ENCODE results near the gene CST8.

CST8 gene

DNA sequence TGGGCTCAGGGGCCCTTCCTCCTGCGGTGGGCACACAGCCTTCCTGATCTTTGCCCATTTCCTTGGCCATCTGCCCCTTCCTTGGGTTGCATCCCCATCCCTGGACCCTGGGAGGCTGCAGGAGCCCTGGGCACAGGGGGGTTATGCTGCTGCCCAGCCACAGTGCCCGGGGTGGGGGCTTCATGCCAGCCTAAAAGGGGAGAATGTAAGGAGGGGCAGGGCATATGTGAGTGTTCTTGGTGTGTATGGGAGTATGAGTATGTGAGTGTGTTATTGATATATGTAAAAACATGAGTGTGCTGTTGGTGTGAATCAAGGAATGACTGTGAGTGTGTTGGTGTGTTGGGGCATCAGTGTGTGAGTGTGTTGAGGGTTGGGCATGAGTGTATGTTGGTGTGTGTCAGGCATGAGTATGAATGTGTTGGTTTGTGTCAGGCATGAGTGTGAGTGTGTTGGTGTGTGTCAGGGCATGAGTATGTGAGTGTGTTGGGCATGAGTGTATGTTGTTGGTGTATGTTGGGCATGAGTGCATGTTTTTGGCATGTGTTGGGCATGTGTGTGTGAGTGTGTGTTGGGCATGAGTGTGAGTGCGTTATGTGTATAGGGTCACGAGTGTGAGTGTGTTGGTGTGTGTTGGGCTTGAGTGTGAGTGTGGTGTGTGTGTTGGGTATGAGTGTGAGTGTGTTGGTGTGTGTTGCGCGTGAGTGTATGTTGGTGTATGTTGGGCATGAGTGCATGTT is 14.7 kb upstream of the CST8 start:
- no peak for DNase-seq

GRCh38 chr20:23477223-23477622 is 13.7 kb upstream of the CST8 start:
- no peak for DNase-seq

DNA sequence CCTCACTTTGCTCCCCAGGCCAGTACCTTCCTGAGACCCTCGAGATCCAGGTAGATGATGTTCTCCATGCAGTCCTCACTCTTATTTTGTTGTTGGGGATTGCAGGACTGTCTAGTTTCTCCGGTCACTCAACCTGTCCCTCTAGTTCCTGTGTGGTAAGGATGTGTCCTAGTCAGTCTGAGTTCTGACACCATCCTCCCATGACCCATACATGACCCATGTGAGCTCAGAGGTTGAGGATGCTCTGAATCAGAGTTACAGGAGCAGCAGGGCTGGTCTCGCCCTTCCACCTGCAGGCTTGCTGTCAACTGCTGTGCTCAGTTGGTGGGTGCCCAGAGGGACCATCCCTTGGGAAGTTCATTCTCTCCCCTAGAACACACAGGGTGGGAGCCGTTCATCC is 11.9 kb upstream of the CST8 start:
- DNase-seq = no peak

DNA sequence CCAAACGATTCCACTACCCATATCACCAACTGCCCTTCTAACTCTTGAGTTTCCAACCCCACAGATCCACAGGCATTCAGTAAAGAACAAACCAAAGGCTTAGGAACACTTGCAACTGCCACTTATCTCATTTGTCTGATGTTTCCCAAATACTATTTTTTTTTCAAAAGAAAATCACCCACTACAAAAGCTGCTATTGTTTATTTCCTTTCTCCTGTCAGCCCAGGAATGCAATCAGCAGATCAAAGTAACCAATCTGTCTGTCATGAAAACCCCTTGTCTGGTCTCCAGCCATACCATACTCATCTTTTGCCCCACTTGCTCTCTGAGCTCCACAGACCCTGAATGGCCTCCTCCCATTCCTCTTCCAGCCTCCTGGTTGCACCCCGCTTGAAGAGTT is 8.8 kb upstream of the CST8 start:
- no peak for DNase-seq

DNA sequence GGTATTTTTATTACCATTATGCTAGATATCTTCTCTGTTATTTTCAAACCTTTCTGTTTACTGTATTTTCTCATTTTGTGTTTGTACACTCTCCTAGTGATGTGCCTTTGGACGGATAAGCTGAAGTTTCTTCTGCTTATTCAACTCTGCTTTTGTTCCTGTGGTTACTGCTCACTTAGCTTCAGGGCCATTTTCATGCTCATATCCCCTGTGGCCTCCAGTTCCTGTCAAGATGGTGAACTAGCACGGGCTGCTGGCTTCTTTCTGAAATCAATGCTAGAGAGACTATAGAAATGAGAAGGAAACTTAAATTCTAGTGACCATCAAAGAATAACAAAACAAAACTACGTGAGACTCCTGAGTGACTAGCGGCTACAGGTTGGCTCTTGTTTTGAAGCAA is 6.8 kb upstream of the CST8 start:
- no peak for DNase-seq

DNA sequence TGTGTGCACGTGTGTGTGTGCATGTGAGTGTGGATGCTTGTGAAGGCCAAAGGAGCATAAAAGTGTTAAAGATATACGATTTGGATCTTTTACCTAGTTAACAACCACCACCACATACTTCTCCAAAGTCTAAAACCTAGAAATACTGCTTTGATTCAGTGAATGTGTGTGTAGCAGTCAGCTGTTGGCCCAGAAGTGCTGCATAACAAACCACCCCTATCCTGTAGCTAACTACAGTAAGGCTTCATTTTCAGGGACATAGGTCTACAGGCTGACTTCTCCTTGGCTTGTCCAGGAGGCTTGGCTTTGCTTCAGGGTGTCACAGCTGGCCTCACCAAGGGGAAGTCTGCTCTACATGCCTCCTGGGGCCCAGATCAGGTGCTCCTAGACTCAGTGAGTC is 2.4 kb upstream of the CST8 start:
- no peak for DNase-seq

GRCh38 chr20:23488996-23489395 is 1.9 kb upstream of the CST8 start:
- DNase-seq = no peak

GRCh38 chr20:23492292-23492691 is 1.4 kb downstream of the CST8 start:
- no peak for DNase-seq

DNA sequence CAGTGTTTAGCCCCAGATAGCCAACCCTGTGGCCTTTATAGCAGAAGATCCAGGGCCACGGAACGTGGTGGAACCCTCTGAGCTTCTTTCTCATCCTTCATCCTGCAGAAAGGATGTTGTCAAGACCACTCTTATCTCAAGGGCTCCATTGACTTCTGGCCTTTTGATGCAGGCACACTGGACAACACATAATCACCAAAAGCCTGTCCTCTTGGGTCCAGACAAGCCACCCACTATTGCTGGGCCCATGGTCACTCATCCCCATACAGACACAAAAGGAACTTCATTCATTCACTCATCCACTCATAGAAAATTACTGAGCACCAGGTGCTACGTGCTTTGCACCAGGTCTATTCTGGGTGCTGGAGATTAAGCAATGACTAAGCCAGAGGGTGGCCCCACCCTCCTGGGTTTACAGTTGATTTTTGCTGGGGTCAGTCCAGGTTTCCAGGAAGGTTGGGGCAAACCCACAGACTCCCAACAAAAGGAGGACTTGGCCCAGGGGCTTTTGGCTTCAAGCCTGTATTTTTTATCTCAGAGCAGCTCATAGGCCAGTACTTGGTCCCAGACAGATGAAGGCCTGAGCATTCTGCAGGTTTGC is 2.4 kb downstream of the CST8 start:
- DNase-seq = no peak

GRCh38 chr20:23497536-23497935 is 6.6 kb downstream of the CST8 start:
- DNase-seq = no peak

GRCh38 chr20:23501926-23502325 is 11.0 kb downstream of the CST8 start:
- no peak for DNase-seq

- DNase-seq = no peak
Measured at GRCh38 chr20:23503649-23504048, 12.7 kb downstream of the CST8 start.

- DNase-seq = no peak
Measured at GRCh38 chr20:23507346-23507745, 16.4 kb downstream of the CST8 start.

DNA sequence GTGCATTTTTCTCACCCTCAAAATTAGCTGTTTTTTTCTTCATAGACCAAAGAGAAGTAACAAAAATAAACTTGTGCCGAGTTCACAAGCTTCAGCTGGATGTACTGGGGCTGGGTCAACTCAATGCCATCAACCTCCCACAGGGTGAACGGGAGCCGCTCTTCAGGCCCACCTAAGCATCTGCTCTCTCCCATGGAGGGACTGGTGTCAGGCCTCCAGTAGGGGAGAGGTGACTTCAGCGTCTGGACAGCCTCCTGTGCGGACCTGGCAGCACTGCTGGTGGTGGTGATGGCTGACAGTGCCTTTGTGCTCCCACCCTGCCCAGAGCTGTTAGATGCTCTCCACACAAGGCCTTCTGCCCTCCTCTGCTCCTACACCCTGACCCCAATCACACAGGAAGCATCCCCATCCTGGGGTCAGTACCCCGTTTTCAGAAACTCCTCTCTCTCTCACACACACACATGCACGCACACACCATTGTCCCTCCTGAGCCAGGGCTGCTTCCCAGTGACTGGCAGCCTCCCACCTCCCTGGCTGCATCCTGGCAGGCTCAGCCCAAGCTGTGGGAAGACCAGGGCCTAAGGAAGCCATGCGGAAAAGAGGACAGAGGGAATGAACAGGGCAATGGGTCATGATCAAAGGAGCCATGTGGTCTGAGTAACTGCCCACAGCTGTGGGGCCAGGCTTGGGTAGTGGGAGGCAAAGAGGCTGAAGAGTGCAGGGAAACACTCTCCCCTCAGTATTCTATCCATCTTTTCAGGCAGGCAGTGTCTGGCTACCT is 17.7 kb downstream of the CST8 start:
- no peak for DNase-seq

- no peak for DNase-seq
Measured at GRCh38 chr20:23509247-23509913, 18.5 kb downstream of the CST8 start.

DNA sequence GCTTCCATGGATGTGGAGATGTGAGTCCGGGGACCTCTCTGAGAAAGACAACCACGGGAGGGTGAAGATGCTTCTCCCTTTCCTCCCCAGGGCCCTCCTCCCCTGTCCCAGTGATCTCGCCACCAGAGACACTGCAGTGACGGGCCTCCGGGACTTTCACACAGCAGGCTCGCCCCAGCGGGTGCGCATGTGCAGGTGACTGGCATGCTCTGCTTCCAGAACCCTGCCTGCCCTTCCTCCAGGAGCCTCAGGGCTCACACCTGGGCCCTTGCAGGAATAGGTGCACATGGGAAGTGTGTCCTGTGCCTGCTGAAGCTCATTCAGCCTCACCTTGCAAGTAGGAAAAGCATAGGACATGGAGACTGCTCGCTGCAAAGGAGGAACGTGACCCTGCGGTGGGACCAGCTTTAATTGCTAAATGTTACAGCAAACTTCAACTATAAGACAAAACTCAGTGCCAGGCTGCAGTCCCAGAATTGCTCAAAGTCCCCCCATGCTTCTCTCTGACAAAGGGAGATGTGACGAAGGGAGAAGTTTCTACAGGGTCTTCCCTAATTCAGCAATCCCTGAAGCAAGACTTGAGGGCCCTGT is 19.2 kb downstream of the CST8 start:
- DNase-seq = no peak

GRCh38 chr20:23513164-23513563 is 22.2 kb downstream of the CST8 start:
- no peak for DNase-seq

- no peak for DNase-seq
Measured at GRCh38 chr20:23514848-23515247, 23.9 kb downstream of the CST8 start.

GRCh38 chr20:23515250-23515939 is 24.5 kb downstream of the CST8 start:
- no peak for DNase-seq

DNA sequence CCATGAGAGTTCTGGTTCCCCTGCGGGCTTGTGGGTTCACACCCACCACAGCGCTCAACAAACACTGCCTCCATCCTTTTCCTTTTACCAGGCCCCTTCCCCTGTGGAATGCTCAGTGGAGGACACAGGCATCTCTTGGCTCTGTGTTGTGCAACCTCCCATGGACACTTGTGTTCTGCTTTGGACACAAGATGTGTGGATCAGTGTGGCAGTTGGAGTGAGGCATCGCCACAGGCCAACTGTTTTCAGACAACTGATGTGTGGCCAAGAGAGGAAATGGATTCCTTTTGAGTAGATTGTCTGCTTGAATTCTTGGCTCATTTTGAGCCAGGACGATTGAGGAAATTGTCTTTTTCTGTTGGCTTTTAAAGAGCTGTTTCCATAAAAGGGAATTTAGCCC is 26.8 kb downstream of the CST8 start:
- DNase-seq = no peak

- DNase-seq = no peak
Measured at GRCh38 chr20:23519556-23519955, 28.6 kb downstream of the CST8 start.

DNA sequence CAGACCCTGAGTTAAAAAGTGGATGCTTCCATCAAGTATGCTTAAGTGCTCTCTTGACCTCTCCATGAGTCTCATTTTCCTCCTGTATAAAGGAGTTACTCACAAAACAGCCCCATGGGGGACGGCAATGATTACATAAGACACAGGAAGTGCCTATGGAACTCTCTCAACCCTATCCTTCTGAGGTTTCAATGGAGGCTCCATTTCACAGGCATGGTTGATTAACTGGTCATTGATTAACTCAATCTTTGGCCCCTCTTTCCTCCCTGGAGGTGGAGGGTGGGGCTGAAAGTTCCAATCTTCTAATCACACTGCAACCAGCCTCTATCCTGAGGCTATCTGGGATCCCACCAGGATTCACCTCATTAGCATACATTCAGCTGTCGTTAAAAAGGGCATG is 29.3 kb downstream of the CST8 start:
- DNase-seq = no peak

GRCh38 chr20:23524146-23524545 is 33.2 kb downstream of the CST8 start:
- no peak for DNase-seq
